GM18858 (cell line): Measurements from ENCODE around the gene CHCHD6.

Source experiments
- ATAC-seq: cut with Tn5 transposase; IDR thresholded peaks from one replicate; pipeline ENCODE4 v1.9.1; 2021; ENCODE audit not compliant: unreplicated experiment

CHCHD6 gene

GRCh38 chr3:126704494-126705214 is 614 bp downstream of the CHCHD6 start:
- peak; percentile 12 for ATAC-seq

GRCh38 chr3:126706631-126707030 is 2.6 kb downstream of the CHCHD6 start:
- ATAC-seq: no peak

- ATAC-seq: no peak
Observed at GRCh38 chr3:126711121-126711760, 7.2 kb downstream of the CHCHD6 start.

GRCh38 chr3:126713199-126713598 is 9.2 kb downstream of the CHCHD6 start:
- ATAC-seq: no peak

GRCh38 chr3:126714276-126714900 is 10.3 kb downstream of the CHCHD6 start:
- no peak for ATAC-seq

- no peak for ATAC-seq
Observed at GRCh38 chr3:126714921-126715320, 10.9 kb downstream of the CHCHD6 start.

- ATAC-seq: no peak
Observed at GRCh38 chr3:126715432-126715831, 11.4 kb downstream of the CHCHD6 start.

- ATAC-seq: no peak
Observed at GRCh38 chr3:126716057-126716456, 12.0 kb downstream of the CHCHD6 start.

- ATAC-seq: no peak
Observed at GRCh38 chr3:126718561-126719445, 14.8 kb downstream of the CHCHD6 start.

- no peak for ATAC-seq
Observed at GRCh38 chr3:126720596-126720995, 16.6 kb downstream of the CHCHD6 start.

- no peak for ATAC-seq
Observed at GRCh38 chr3:126721246-126721645, 17.2 kb downstream of the CHCHD6 start.

- no peak for ATAC-seq
Observed at GRCh38 chr3:126723237-126723636, 19.2 kb downstream of the CHCHD6 start.

- ATAC-seq: no peak
Observed at GRCh38 chr3:126723801-126724200, 19.8 kb downstream of the CHCHD6 start.

GRCh38 chr3:126728680-126729079 is 24.6 kb downstream of the CHCHD6 start:
- no peak for ATAC-seq

GRCh38 chr3:126730376-126730775 is 26.3 kb downstream of the CHCHD6 start:
- no peak for ATAC-seq

GRCh38 chr3:126731044-126731443 is 27.0 kb downstream of the CHCHD6 start:
- ATAC-seq: no peak

- no peak for ATAC-seq
Observed at GRCh38 chr3:126732281-126733060, 28.4 kb downstream of the CHCHD6 start.

GRCh38 chr3:126733061-126733430 is 29.0 kb downstream of the CHCHD6 start:
- ATAC-seq: no peak

- ATAC-seq: no peak
Observed at GRCh38 chr3:126734106-126734723, 30.2 kb downstream of the CHCHD6 start.

GRCh38 chr3:126737527-126737926 is 33.5 kb downstream of the CHCHD6 start:
- no peak for ATAC-seq
